Smooth muscle cell (in vitro differentiated cells): ENCODE results near the gene TMEM163. TPM values are rescaled to one million over a fixed set of nuclear protein-coding genes. Genes with fewer than 3 reads are reported as not detected.

ENCODE experiments used
- DNase-seq: peaks from one replicate; lab custom pipeline; 2025; ENCODE audit not compliant: unreplicated experiment; lab: John Stamatoyannopoulos, UW
- H2AFZ ChIP-seq: fragments of 200-600 bp; sonication (generic); 2 replicates; pipeline ENCODE4 v1.6.0; 2016; ENCODE audit warnings: antibody characterized with exemption, low read depth, mild to moderate bottlenecking
- H3F3A ChIP-seq: fragments of 200-600 bp; sonication (generic); 2 replicates; pipeline ENCODE4 v1.6.0; 2017; ENCODE audit warnings: antibody characterized with exemption, low read depth
- H3K27ac ChIP-seq: fragments of 200-600 bp; sonication (generic); 2 replicates; pipeline ENCODE4 v1.5.1; 2016; ENCODE audit warnings: low read depth, mild to moderate bottlenecking
- H3K27me3 ChIP-seq: fragments of 200-600 bp; sonication (generic); 2 replicates; pipeline ENCODE4 v1.6.1; 2016; ENCODE audit warnings: low read depth, mild to moderate bottlenecking
- H3K36me3 ChIP-seq: fragments of 200-600 bp; sonication (generic); 2 replicates; pipeline ENCODE4 v1.5.1; 2016; ENCODE audit warnings: low read depth
- H3K4me1 ChIP-seq: fragments of 200-600 bp; sonication (generic); 2 replicates; pipeline ENCODE4 v1.5.1; 2016; ENCODE audit warnings: low read depth
- H3K4me2 ChIP-seq: fragments of 200-600 bp; sonication (generic); 2 replicates; pipeline ENCODE4 v1.6.0; 2016; ENCODE audit warnings: mild to moderate bottlenecking
- H3K4me3 ChIP-seq: fragments of 200-600 bp; sonication (generic); 2 replicates; pipeline ENCODE4 v1.5.1; 2016; ENCODE audit warnings: mild to moderate bottlenecking
- H3K79me2 ChIP-seq: fragments of 200-600 bp; sonication (generic); 2 replicates; pipeline ENCODE4 v1.6.0; 2016; ENCODE audit warnings: low read depth, mild to moderate bottlenecking
- H3K9ac ChIP-seq: fragments of 200-600 bp; sonication (generic); 2 replicates; pipeline ENCODE4 v1.6.0; 2016; ENCODE audit warnings: low read depth
- H3K9me3 ChIP-seq: fragments of 200-600 bp; sonication (generic); replicated peaks from 2 replicates; pipeline ENCODE4 v1.5.1; 2016; ENCODE audit warnings: low read depth
- H4K20me1 ChIP-seq: fragments of 200-600 bp; sonication (generic); 2 replicates; pipeline ENCODE4 v1.6.0; 2016; ENCODE audit warnings: low read depth
- CTCF ChIP-seq: fragments of 200-600 bp; sonication (generic); IDR thresholded peaks from 2 replicates; pipeline ENCODE4 v1.5.1; 2017; ENCODE audit warnings: borderline replicate concordance, mild to moderate bottlenecking, antibody characterized with exemption; ENCODE audit not compliant: insufficient read depth, poor library complexity, severe bottlenecking
- WGBS: methylation state at CpG from one replicate; pipeline ENCODE4 v1.1.7; 2016; ENCODE audit warnings: low lambda C conversion rate; 5-methylcytosine and 5-hydroxymethylcytosine counted together
- polyA plus RNA-seq: library from polyadenylated mRNA; unstranded; fragments of >200 nt; fragmentation: Nextera tagmentation; extraction: Ambion mirVana; gene quantifications from 2 replicates; pipeline ENCODE4 v1.2.1, GENCODE V29; 2016
- total RNA-seq: library from RNA; depleted of rRNA; stranded (reverse); fragments of >200 nt; gene quantifications from 2 replicates; pipeline ENCODE4 v1.2.3, GENCODE V29; 2014

TMEM163 gene
- total and polyA plus RNA-seq, 2 experiments from 2014 or later = 0.31 TPM; not detected in 1

GRCh38 chr2:134594399-134594798, 124.4 kb downstream of the TMEM163 start:
- no peak for DNase-seq
- Histone ChIP-seq H3K36me3 (no peaks in the 10 kb centered on the region), H3K27me3 (no peaks in the 10 kb centered on the region), H3F3A (no peaks in the 10 kb centered on the region), H2AFZ (no peak overlapping the region), H3K27ac (no peak overlapping the region), H3K4me1 (no peaks in the 10 kb centered on the region), H4K20me1 (no peaks in the 10 kb centered on the region), H3K9me3 (no peaks in the 10 kb centered on the region), H3K4me2 (no peak overlapping the region), H3K4me3 (no peak overlapping the region), H3K79me2 (no peaks in the 10 kb centered on the region), H3K9ac (no peak overlapping the region)
- WGBS = 88% methylated on average over 6 of the region's 6 CpGs
- no peak for TF ChIP-seq CTCF

- Histone ChIP-seq H3K9me3 (no peaks in the 10 kb centered on the region), H3K27me3 (no peaks in the 10 kb centered on the region), H3K4me2 (no peak overlapping the region), H3K9ac (no peak overlapping the region), H3K4me3 (no peak overlapping the region), H2AFZ (no peak overlapping the region), H3K4me1 (no peaks in the 10 kb centered on the region), H4K20me1 (no peaks in the 10 kb centered on the region), H3K36me3 (no peaks in the 10 kb centered on the region), H3K79me2 (no peaks in the 10 kb centered on the region), H3F3A (no peaks in the 10 kb centered on the region), H3K27ac (no peak overlapping the region)
- DNase-seq = no peak
- WGBS = 92% methylated on average over 8 of the region's 8 CpGs
- no peak for TF ChIP-seq CTCF
Observed at GRCh38 chr2:134593519-134593918, 125.3 kb downstream of the TMEM163 start.

GRCh38 chr2:134592377-134592776, 126.4 kb downstream of the TMEM163 start:
- H3K4me3 ChIP-seq = no peak overlapping the region
- H3F3A ChIP-seq = no peaks in the 10 kb centered on the region
- TF ChIP-seq CTCF = no peak
- no peaks in the 10 kb centered on the region for H3K9me3 ChIP-seq
- DNase-seq = no peak
- no peak overlapping the region for H3K9ac ChIP-seq
- no peaks in the 10 kb centered on the region for H3K79me2 ChIP-seq
- H3K4me2 ChIP-seq = no peak overlapping the region
- 73% methylated on average over 1 of the region's 1 CpG for WGBS
- H2AFZ ChIP-seq = no peak overlapping the region
- H4K20me1 ChIP-seq = no peaks in the 10 kb centered on the region
- H3K27ac ChIP-seq = no peak overlapping the region
- no peaks in the 10 kb centered on the region for H3K27me3 ChIP-seq
- no peaks in the 10 kb centered on the region for H3K4me1 ChIP-seq
- H3K36me3 ChIP-seq = no peaks in the 10 kb centered on the region

GRCh38 chr2:134591526-134591925, 127.3 kb downstream of the TMEM163 start:
- H3K9me3 ChIP-seq = no peaks in the 10 kb centered on the region
- WGBS = 90% methylated on average over 1 of the region's 1 CpG
- TF ChIP-seq CTCF = no peak
- H3K4me1 ChIP-seq = no peaks in the 10 kb centered on the region
- H3K4me2 ChIP-seq = no peak overlapping the region
- H3K36me3 ChIP-seq = no peaks in the 10 kb centered on the region
- no peak overlapping the region for H3K4me3 ChIP-seq
- H3K27me3 ChIP-seq = no peaks in the 10 kb centered on the region
- no peaks in the 10 kb centered on the region for H3F3A ChIP-seq
- DNase-seq = no peak
- H3K9ac ChIP-seq = no peak overlapping the region
- no peaks in the 10 kb centered on the region for H4K20me1 ChIP-seq
- no peaks in the 10 kb centered on the region for H3K79me2 ChIP-seq
- no peak overlapping the region for H3K27ac ChIP-seq
- H2AFZ ChIP-seq = no peak overlapping the region
